Pons (tissue), 1 donor: Measurements from ENCODE around the gene EAPP.
"Not testable (repeated sequence)": the region's sequence is repeated elsewhere in the genome, so short reads cannot be mapped to it uniquely, and the experiment has no call there.

Source experiments
- DNase-seq: peaks from one replicate; pipeline ENCODE4 v3.0.0-alpha.2; 2016; ENCODE audit warnings: low spot score

Gene EAPP

DNA sequence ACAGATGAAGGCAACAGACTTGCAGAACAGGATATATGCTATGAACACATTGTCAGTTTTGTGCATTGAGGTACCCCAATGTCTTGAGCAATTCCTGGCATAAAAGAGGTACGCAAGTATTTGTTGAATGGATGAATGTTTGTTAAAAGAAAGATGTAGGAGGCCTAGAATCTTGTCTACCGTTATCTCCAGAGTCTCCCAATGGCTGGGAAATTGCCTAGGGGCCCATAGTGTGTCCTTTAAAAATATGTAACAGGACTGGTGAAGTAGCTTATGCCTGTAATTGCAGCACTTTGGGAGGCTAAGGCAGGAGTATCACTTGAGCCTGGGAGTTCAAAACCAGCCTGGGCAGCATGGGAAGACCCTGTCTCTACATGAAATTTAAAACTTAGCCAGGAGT is 57.0 kb downstream of the EAPP start:
- no peak for DNase-seq

DNA sequence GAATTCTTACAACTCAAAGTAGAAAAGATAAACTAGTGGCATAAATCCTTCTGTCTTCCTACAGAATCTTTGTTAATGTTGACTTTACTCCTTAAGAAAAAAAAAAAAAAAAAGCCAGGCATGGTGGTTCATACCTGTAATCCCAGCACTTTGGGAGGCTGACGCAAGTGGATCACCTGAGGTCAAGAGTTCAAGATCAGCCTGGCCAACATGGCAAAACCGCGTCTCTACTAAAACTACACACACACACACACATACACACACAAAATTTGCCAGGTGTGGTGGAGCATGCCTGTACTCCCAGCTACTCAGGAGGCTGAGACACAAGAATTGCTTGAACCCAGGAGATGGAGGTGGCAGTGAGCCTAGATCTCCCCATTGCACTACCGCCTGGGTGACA is 59.8 kb downstream of the EAPP start:
- no peak for DNase-seq

DNA sequence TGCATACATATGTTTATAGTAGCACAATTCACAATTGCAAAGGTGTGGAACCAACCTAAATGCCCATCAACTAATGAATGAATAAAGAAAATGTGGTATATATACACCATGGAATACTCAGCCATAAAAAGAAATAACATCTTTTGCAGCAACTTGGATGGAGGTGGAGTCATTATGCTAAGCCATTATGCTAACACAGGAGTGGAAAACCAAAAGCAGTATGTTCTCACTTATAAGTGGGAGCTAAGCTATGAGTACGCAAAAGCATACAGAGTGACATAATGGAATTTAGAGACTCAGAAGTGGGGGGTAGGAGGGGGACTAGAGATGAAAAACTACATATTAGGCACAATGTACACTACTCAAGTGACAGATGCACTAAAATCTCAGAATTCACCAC is 61.2 kb downstream of the EAPP start:
- DNase-seq: no peak

DNA sequence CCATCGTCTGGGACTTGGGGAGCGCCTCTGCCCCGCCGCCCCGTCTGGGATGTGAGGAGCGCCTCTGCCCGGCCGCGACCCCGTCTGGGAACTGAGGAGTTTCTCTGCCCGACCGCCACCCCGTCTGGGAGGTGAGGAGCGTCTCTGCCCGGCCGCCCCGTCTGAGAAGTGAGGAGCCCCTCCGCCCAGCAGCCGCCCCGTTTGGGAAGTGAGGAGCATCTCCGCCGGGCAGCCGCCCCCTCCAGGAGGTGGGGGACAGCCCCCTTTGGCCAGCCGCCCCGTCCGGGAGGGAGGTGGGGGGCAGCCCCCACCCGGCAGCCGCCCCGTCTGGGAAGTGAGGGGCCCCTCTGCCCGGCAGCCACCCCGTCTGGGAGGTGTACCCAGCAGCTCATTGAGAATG is 63.5 kb downstream of the EAPP start:
- DNase-seq: not testable (repeated sequence)

DNA sequence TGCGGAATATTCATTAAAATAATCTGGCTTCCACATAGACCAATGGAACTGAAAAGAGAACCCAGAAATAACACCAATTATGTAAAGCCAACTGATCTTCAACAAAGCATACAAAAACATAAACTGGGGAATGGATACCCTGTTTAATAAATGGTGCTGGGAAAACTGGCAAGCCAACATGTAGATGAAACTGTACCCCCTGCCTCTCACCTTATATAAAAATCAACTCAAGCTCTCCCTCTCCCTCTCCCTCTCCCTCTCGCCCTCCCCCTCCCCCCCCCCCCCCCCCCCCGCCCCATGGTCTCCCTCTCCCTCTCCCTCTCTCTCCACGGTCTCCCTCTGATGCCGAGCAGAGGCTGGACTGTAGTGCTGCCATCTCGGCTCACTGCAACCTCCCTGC is 64.3 kb downstream of the EAPP start:
- no peak for DNase-seq

DNA sequence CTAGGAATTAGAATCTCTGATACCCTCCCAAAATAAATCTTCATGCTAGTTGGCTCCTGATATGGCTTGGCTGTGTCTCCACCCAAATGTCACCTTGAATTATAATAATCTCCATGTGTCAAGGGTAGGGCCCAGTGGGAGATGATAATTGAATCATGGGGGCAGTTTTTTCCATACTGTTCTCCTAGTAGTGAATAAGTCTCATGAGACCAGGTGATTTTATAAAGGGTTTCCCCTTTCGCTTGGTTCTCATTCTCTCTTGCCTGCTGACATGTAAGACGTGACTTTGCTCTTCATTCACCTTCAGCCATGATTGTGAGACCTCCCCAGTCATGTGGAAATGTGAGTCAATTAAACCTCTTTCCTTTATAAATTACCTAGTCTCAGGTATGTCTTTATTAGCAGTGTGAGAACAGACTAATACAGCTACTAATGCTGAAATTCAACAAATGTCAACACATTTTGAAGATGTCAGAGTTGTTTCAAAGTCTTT is 65.3 kb downstream of the EAPP start:
- DNase-seq: no peak

DNA sequence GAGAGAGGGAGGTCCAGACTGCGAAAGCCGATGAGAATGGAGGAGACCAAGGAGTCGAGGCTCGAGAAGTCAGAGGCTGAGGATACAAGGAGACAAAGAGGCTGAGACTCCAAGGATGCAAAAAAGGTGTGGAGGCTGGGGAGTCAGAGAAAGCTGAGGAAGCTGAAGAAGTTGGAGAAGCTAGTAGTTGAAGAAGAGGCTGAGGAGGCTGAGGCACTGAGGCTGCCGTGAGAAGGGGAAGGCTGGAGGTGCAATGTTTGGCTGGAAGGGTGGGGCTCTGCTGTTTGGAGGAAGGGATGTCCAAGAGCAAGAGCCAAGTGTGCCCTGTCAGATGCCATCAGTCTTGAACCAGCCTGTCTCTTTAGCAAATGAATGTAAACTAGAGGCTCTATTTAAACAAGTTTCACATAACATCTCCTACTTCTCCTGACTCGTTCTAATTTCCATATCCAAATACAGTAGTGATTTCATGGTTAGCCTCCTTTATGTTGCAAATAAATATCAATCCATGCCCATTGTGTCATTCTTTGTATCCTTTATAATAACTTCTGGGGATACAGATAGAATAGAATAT is 66.7 kb downstream of the EAPP start:
- no peak for DNase-seq

DNA sequence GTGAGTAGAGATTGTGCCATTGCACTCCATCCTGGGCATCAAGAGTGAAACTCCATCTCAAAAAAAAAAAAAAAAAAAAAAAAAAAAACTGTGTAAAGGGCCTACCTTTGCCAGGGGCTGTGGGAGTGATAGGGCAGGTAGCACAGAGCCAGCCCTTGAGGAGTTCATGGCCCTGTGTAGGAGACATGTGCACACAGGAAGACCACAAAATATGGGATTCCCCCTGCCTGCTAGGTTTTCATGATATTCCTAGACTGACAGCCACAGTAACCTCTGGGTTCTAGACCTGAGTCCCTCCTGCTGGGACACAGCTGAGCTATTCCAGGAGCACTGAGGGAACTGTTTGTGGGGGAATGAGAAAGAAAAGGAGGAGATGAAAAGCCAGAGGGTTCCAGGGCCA is 69.2 kb downstream of the EAPP start:
- DNase-seq: no peak

DNA sequence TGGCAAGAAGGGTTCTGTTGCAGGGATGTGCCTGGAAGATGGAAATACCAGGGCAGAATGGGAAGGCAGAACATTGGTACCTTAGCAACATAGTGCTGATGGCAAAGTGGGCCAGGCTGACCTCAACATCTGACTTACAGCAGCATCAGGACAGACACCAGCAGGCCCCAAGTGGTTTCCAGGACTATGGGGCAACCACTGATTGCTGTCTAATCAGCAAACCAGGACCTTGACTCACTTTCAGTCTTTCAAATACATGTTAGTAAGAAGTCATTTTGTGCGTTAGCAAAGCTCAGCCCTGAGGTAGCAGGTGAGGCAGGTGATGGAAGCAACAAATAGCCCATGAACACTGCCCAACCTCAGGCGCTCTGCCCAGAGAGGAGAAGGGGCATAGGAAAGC is 72.8 kb downstream of the EAPP start:
- no peak for DNase-seq
